Measurements from ENCODE around the gene VAV2. TPM values are rescaled to one million over a fixed set of nuclear protein-coding genes. Genes with fewer than 3 reads are reported as not detected.
"Not testable (repeated sequence)": the region's sequence is repeated elsewhere in the genome, so short reads cannot be mapped to it uniquely, and the experiment has no call there.

The VAV2 gene
- total RNA-seq, 1 donor from 2014 or later: 15.7 TPM

DNA sequence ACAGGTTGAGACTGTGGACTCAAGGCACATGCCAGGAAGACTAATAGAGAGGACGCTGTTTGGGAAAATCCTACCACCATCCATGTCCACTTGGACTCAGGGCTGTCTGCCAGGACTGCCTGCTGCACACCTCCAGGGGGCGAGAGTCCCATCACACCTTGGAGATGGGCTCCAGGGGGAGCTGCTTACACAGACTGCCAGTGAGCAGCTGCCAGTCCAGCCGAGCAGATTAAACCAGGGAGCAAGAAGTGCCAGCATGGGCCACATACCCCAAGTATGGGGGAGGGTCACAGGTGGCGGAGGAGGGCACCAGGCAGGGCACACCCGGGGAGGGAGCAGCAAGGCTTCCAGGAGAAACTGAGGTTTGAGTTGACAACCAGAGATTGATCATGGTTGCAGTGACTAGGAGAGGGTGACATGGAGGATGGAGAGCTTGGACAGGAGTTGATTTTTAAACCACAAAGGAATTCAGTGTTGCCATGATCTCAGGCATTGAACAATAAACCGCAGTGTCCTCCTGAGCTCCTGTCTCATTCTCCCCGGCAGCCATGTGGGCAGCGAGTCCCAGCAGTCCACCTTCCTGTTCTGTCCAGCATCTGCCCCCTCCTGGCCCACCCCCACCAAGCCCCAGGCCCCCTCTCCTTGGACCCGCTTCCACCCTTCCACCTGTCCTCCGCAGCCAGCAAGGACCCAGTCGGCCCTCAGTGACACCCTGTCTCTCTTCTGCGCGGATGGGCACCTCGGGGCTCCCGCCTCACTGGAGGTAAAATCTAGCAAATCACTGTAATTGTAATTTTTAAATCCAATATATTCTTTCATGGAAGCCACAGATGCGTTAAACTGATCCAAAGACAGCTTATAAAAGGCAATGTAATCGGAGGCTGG lies 3.1 kb upstream of the VAV2 start:
- DNase-seq: no peak

DNA sequence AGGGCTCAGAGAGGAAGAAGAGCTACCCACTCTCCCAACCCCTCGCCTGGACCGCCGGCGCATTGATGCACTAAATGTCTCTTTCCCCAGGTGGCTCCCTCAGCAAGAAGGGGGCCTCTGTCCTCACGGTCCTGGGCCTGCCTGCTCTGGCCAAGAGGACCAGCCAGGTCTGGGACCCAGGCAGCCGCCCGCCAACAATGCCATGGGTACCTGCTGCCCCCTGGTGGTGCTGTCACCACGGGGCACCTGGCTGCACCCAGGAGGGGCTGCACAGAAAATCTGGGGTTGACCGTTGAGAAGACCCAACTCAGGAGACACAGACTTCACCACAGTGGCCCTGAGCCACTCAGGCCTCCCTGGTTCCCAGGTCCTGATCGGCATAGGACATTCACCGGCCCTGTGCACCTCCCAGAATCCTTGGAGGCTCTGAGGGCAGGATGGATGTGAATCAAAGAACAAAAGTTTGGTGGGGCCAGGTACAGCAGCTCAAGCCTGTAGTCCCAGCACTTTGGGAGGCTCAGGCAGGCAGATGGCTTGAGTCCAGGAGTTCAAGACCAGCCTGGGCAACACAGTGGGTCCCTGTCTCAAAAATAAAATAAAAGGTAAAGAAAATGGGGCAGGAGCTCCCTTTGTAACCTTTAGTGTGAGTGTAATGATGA lies 2.4 kb upstream of the VAV2 start:
- DNase-seq: peak; percentile 89

DNA sequence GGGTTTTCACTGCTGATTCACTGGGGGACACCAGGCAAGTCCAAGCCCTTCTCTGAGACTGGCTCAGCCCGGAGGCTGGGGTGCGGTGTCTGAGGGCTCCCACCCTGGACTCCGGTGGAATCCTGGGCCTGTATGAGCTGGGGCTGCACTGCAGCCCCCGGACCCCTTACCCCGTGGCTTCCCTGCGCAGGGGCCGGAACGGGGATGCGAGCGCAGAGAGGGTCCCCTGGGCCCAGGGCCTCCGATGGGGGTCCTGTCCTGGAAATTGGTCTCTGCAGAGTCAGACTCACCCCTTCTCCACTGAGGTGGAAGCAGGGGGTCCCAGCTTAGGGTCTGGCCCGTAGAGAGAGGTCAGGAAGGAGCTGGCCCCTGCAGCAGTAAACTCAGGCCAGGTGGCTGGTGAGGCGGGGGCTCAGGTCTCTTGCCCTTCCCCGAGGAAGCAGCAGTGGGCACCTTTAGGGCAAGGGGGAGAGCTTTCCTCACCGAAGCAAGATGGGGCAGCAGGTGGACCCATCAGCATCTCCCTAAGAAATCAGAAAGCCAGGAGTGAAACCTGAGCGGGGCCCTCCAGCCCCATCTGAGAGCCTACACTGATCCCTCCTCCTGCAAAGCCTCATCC lies 1.6 kb upstream of the VAV2 start:
- no peak for DNase-seq

DNA sequence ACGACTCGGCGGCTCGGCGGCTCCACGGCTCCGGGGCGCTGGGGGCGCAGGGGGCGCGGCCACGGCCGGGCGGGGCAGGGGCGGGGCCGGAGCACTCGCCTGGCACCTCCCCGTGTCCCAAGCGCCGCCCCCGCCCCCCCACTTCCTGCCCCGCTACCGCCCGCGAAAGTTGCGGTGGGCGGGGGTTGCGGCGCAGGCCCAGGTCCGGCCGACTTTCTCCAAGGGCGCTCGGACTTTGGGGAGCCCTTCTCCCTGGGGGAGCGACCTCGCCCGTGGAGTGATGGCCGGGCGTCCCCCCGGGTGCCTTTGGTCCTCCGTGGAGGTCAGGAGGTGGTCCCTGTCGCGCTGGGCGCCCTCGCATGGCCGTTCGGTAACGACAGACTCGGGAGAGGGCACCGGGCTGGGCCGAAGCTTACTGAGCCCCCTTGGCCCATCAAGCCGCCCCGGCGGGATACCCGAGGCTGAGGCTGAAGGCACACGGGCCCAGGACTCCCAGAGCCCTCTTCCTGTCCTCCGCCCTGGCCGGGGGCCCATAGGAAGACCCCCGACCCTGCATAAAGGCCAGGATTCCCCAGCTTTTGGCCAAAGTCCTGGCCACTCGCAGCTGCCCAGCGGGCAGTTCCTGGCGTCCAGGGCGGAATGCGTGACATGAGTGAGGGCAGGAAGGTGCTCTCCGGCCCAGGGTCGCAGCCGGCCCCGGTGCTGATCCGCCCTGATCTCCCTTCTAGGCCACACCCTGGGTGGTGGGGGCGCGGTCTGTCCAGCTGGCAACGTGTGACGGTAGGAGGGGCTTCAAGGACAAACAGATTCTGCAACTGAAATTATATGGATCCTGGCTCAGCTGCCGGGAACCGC lies 883 bp upstream of the VAV2 start:
- peak; percentile 93 for DNase-seq

DNA sequence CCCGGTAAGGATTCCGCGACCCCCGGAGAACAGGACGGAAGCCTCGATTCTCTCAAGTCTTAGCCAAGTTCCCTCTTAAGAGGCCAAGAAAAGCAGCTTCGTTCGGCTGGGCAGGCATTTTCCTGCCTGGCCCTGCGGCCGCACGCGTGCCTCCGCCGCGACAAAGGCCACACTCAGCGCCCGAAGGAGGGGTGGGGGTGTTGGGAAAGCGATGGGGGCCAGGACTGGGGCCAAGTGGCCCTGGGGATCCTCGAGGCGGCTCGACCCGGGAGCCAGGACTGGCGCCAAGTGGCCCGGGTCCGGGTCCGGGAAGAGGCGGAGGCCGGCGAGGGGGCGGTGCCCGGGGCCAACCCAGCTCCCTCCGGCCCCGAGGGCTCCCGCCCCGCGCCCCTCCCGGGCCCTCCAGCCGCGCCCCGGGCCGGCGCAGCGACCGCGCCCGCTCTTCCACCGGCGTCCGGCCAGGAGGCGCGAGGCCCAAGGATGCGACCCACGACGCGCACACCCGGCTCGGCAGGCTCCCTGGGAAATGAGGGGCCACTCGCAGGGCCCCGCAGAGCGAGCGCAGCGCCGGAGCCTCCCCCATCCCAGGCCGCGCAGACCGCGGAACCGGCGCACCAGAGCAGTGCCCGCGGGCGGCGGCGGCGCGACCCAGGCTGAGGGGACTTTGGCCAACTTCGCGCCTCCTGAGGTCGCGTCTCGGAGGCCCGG lies 756 bp downstream of the VAV2 start:
- no peak for DNase-seq

DNA sequence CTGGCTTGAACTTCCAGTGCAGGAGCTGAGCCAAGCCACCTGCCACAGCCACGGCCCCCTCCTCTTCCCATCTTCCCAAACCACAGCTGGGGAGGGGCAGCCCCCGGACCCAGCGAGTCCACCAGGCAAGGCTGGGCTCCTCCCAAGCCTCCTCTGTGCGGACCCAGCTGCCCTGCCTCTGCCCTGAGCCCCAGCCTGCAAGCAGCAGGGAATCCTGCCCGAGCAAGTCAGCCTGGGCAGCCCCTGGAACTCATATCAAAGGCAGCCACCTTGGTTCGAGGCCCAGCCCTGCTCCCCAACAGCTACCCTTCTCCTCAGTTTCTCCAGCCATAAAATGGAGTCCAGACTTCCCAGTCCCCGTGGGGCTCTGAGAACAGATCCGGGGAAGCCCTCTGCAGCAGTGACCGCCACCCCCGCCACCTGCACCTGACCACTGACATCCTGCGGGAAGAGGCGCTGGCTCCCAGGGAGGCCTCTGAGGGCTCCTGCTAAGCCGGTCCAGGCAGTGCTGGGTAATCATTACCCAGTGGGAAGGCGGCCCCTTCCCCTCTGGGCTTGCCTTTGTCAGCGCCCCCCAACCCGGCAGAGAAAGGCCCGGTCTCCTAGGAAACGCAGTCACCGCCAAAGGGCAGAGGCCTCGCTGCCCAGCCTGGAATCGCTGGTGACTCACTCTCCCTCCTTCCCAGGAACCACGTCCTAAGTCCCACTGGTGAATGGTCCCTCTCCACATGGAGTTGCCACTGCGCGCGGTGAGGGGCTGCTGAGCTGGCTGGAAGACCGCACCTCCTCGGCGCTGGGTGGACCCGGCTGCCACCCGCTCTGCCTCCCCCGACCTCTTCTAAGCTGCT lies 1.5 kb downstream of the VAV2 start:
- DNase-seq: no peak

DNA sequence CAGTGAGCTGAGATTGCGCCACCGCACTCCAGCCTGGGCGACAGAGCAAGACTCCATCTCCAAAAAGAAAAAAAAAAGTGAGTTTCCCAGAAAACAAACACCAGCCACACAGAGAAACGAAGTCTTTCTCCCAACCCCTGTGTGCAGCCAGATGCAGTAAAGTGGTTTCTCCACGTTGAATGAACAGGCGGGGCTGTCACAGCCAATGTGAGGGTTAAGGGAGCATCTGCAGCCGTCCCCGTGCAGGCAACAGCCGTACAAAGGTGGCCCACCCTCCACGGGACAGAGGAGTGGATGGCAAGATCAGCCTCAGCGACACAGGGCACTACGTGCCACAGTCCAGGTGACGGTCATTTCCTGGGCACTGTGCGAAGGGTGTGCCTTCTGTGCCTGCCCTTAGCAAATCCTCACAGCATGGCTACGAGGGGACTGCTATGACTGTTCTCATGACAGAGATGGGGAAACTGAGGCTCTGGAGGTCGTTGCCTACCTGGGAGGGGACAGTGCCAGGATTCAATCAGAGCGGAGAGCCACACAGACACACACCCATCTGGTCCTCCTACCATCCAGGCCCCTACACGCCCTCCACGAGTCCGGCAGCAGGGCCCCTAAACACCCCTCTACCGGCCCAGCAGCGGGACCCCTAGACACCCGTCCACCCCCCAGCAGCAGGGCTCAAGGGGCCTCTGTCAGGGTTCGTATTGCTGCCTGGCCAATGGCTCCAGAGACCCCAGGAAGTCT lies 2.3 kb downstream of the VAV2 start:
- DNase-seq: no peak

DNA sequence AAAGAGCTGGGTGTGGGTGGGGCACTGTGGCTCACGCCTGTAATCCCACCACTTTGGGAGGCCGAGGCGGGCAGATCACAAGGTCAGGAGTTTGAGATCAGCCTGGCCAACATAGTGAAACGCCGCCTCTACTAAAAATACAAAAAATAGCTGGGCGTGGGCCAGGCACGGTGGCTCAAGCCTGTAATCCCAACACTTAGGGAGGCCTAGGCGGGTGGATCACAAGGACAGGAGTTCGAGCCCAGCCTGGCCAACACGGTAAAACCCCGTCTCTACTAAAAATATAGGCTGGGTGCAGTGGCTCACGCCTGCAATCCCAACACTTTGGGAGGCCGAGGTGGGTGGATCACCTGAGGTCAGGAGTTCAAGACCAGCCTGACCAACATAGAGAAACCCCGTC lies 3.4 kb downstream of the VAV2 start:
- DNase-seq: not testable (repeated sequence)

DNA sequence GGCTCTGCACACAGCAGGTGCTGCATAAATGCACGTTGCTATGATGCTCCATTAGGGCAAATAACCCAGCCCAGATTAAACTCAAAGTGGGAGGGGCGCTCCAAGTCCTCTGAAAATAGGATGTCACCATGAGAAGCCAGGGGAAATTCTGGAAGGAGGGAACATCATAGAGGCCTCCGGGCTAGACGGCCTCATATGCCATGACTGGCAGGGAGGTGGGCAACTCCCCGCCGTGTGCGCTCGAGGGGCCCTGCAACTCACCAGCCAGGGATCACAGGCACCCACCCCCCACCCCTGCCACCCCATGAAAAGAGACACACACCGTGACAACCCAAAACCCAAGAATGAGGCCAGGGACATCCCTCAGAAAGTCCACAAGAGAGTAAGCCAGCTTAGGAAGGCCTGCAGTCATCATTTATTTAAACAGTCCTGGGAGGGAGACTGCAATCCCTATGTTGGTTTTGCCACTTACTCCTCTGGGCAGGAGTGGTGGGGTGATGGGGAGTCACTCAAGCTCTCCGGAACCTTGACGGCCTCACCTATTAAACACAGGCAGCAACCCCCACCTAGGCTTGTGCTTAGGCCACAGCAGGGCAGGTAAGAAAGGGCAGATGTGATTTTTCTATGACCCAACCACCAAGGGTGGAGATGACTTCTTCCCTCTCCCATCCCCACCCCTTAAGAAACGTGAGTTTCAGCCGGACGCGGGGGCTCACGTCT lies 4.0 kb downstream of the VAV2 start:
- DNase-seq: no peak

DNA sequence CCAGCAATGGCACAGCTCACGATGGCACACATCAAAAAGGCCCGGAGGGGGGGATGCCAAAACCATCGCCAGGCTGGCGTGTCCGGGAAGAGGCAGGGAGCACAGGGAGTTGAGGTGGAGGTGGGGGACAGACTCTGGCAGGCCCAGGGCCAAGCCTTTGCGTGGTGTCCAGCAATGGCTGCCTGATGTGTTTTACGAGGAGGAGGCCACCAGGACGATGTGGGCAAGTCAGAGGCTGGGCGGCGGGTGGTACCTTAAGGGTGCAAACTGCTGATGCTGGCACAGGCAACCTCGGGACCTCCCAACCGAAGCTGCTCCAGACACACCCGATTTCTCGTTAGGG lies 4.7 kb downstream of the VAV2 start:
- DNase-seq: no peak

DNA sequence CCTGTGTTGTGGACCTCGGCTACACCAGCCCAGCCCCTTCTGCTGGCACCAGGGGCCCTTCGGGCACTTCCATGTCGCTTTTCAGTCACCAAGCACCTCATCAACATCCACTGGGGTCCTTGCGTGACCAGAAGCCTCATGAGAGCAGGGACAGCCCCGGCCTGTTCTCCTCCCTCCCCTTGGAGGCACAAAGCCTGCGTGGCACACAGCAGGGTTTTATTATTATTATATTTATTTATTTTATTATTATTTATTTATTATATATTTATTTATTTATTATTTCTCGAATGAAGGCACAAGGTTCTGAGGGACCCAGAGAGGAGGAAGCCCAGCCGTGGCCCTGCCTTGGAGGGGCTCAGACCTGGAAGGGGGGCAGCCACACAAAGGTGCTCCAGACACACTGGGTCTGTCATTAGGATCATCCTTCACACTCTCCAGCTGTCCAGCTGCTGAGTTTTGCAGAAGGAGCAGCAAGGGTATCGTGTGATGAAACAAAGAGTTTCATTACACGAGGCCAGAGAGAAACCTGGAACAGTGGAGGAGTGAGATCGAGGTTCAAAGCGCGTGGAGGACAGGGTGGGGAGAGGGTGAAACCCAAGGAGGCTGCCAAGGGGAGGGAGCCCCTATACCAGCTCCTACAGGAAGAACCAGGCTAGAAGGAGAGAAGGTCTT lies 5.2 kb downstream of the VAV2 start:
- DNase-seq: no peak

DNA sequence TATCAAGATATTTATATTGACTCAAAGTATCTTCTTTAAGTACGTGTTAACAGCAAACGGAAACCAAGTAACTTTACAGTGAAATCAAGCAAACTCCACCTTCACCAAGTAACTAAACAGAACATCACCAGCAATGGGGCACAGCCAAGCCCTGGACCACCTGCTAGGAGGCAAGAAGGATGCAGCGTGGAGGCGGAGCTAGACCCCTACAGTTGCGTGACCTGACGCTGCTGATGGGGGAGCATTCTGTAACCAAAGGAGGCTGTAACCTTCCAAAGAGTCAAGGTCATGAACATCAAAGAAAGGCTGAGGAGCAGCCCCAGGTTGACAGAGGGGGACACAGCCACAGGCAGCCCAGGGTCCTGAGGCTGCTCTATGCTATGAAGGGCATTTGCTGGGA lies 6.1 kb downstream of the VAV2 start:
- no peak for DNase-seq

DNA sequence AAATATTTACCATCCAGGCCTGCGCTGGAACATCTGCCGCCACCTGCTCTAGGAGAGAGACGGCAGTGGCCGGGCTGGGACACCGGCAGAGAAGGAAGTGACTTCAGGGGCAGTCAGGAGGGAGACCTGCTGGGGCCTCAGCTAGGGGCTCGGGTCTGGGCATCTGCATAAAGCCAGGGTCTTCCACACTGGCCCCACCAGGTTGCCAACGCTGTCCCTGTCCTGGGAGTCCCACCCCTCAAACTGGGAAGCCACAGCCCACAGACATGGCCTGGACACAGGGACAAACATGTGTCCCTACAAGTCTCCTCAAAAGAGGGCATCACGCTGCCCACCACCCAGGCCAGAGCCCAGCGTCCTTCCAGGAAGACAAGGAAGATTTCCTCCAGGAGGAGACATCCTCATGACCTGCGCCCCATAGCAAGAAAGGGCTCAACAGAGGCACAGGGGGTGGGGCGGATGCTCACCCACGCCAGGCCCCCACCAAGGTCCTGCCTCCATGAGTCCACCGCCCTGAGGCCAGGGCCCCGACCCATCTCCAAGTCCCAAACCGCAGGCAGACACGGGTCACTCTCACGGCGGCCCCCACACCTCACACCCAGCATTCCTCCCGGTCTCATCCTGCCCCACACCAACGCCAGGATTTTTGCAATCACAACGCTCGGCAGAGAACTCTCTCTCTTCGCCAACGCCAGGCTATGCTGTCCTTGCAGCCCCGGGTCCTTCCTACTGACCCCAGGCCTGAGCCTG lies 9.0 kb downstream of the VAV2 start:
- no peak for DNase-seq

DNA sequence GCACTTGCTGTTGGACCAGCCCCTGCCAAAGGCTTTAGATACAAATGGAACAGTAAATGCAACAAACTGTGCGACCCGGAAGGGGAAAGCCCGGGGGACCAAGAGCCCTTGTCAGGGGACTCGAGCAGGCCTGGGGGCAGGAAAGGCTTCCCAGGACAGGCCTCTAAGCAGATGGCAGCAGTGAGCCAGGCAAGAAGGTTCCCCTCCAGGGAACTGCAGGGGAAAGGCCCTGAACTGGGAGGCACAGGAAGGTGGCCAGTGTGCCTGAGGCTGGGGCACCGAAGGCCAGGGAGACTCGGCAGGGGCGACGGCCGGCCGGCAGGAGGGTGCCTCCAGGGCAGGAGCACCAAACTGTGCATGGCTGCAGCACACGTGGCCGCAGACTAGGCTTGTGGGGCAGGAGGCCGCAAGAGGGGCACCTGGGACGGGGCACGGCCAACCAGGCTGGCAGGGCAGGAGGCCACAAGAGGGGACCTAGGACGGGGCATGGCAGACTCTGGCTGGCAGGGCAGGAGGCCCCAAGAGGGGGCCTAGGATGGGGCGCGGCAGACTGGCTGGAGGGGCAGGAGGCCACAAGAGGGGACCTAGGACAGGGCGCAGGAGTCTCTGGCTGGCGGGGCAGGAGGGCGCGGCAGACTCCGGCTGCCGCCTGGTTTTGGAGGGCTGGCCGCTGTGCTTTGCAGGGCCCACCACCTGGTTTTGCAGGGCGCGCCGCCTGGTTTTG lies 10.0 kb downstream of the VAV2 start:
- no peak for DNase-seq

DNA sequence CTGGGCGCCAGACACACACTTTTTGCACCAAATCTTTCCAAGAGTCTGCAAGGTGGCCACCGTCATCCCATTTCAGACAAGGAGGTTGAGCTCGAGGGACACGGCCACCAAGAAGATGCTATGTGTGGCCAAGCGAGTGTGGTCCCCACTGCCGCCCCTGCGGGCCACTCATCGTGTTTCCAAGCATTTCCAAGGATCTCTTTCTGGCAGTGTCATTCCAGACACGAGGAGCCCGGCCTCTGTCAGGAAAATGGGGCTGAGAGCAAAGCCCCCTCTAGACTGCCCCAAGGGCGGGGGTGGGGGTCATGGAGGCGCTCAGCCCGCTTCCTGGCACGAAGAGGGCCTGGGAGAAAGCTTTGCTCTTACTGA lies 10.6 kb downstream of the VAV2 start:
- DNase-seq: no peak

DNA sequence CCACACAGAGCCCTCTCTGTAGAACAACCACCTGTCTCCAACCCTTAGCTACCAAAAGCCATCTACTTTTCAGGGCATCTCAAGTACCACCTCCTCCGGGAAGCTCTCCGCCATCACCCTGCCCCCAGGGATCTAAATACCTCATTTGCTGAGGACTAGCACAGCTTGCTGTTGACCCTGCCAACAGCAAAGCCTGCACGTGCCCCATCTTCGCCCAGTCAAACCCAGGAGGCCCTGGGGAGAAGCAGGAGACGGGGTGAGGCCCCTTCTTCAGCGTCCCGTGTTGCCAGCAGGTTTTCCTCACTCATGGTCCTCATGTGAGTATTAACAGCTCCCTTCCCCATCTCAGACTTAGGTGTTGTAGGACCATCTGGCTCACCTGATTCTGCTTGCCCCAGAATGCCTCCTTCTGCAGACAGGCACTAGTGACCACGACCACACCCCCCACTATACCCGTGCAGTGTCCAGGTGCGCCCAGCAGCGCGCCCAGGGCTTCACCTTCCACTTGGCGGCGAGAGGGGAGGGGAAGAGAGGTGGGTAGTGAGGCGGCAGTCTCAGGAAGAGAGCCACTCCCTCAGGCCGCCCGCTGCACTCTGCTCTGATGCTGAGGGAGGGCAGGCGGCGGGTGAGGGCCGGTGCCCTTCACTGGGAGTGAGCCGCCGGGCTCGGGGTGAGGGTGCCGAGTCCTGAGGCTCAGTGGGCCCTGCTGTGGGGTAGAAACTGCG lies 11.1 kb downstream of the VAV2 start:
- no peak for DNase-seq

Measured in tongue (tissue), 2 donors.